Thoracic aorta (tissue), 2 donors: ENCODE data around the gene OR8U1. TPM values are rescaled to one million over a fixed set of nuclear protein-coding genes. Genes with fewer than 3 reads are reported as not detected.

Experiments
- ATAC-seq: fragments of 150-250 bp; one replicate; pipeline ENCODE4 v1.8.0; 2017; ENCODE audit warnings: low read depth; ENCODE audit not compliant: insufficient number of reproducible peaks, low FRiP score
- DNase-seq: peaks from one replicate; pipeline ENCODE4 v3.0.0-alpha.2; 2020; ENCODE audit warnings: low spot score
- H3K27ac ChIP-seq, 2 donors: fragments of 200-600 bp; sonication (generic); 1 replicate in 1 of 2; 2 replicates in 1 of 2; pipeline ENCODE4 v1.5.1; 2016; ENCODE audit warnings: mild to moderate bottlenecking in 2 of 2, moderate library complexity in 2 of 2
- H3K27me3 ChIP-seq: fragments of 200-600 bp; sonication (generic); replicated peaks from 2 replicates; pipeline ENCODE4 v1.6.0; 2016; ENCODE audit warnings: mild to moderate bottlenecking; ENCODE audit not compliant: insufficient read depth
- H3K36me3 ChIP-seq: fragments of 200-600 bp; sonication (generic); one replicate; pipeline ENCODE4 v1.5.1; 2016
- H3K4me1 ChIP-seq, 2 donors: fragments of 200-600 bp; sonication (generic); 1 replicate in 1 of 2; 2 replicates in 1 of 2; pipeline versions ENCODE4 v1.5.1 to v1.6.0; 2016; ENCODE audit warnings: low read depth in 2 of 2, mild to moderate bottlenecking in 1 of 2; ENCODE audit not compliant: control insufficient read depth in 1 of 2
- H3K4me3 ChIP-seq: fragments of 200-600 bp; sonication (generic); 2 replicates; pipeline ENCODE4 v1.5.1; 2016; ENCODE audit warnings: mild to moderate bottlenecking
- H3K9me3 ChIP-seq: fragments of 200-600 bp; sonication (generic); 2 replicates; pipeline ENCODE4 v1.5.1; 2016
- total RNA-seq, 2 donors: library from RNA; depleted of rRNA; stranded (reverse); fragments of >200 nt; gene quantifications; one replicate each; pipeline versions ENCODE4 v1.1.0 to v1.2.3, GENCODE V29; 2016
- TF ChIP-seq, protein P1 (sequence below): fragments of 200-600 bp; sonication (generic); IDR thresholded peaks from one replicate; pipeline ENCODE4 v1.5.1; 2019; ENCODE audit warnings: antibody characterized with exemption

OR8U1 gene
- not detected for total RNA-seq

GRCh38 chr11:56375324-56375723 lies at the start of gene OR8U1:
TSS of gene OR8U1 (plus strand) at chr11:56375624. CDS start at chr11:56375624, 0 bp downstream.
- H3K4me1 ChIP-seq: no peaks in the 10 kb centered on the region
- TF ChIP-seq, protein P1, sequence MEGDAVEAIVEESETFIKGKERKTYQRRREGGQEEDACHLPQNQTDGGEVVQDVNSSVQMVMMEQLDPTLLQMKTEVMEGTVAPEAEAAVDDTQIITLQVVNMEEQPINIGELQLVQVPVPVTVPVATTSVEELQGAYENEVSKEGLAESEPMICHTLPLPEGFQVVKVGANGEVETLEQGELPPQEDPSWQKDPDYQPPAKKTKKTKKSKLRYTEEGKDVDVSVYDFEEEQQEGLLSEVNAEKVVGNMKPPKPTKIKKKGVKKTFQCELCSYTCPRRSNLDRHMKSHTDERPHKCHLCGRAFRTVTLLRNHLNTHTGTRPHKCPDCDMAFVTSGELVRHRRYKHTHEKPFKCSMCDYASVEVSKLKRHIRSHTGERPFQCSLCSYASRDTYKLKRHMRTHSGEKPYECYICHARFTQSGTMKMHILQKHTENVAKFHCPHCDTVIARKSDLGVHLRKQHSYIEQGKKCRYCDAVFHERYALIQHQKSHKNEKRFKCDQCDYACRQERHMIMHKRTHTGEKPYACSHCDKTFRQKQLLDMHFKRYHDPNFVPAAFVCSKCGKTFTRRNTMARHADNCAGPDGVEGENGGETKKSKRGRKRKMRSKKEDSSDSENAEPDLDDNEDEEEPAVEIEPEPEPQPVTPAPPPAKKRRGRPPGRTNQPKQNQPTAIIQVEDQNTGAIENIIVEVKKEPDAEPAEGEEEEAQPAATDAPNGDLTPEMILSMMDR: no peak
- DNase-seq (no peak), ATAC-seq (no peak)
- H3K27ac ChIP-seq: no peak within 1 kb of the TSS
- no peaks in the 10 kb centered on the region for H3K9me3 ChIP-seq
- H3K36me3 ChIP-seq: no peaks in the 10 kb centered on the region
- no peak within 1 kb of the TSS for H3K4me3 ChIP-seq
- H3K27me3 ChIP-seq: no peaks in the 10 kb centered on the region

DNA sequence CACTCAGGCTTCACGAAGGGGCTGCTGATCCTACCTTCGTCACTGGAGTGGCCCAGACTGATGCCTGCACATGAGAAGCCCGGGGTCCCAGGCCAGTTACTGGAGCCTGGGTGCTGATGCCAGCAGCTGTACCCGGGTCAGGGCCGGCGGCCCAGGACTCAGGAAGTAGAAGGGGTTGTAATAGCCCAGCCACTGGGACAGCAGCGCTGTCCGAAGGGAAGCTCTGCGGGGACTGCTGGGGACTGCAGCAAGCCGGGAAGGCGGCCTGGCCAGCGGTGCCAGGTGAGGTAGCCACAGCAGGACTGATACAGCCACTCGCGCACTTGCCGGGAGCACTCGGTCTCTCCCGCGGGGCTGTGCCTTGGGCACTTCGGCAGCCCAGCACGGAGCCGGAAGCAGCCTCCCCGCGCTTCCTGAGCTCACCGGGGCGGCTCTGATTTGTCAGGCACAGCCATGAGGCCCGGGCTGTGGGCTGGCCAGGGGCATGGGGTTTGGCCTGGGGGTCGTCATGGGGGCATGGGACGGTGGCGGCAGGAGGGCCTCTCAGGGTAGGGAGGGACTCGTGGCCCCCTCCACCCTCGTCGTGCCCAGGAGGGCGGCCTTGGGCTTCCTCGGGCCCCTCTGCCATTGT lies 43.4 kb upstream of the OR8U1 start:
- no peaks in the 10 kb centered on the region for H3K36me3 ChIP-seq
- H3K4me1 ChIP-seq: no peaks in the 10 kb centered on the region
- H3K27me3 ChIP-seq: no peaks in the 10 kb centered on the region
- ATAC-seq (no peak), DNase-seq (no peak)
- no peaks in the 10 kb centered on the region for H3K9me3 ChIP-seq
- TF ChIP-seq, protein P1: no peak
- H3K4me3 ChIP-seq: no peak overlapping the region
- H3K27ac ChIP-seq: no peak overlapping the region

DNA sequence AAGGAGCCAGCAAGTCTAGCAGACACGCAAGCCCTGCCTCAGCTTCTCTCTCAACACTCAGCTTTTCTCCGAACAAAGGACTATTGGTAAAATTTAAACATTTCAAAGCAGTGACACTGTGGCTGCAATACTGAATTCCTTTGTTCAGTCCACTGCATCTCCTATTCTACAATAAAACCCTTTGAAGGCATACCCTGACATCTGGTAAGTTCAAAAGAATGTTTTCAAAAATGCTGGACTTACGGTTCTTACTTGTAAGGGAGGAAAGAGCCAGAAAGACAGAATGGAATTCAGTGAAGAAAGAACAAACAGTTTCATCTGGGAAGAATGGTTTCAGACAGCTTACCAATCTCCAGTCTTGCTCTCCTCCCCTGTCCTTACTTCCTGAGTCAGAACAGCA lies 42.3 kb upstream of the OR8U1 start:
- Histone ChIP-seq H3K36me3 (no peaks in the 10 kb centered on the region), H3K4me1 (no peaks in the 10 kb centered on the region), H3K9me3 (no peaks in the 10 kb centered on the region), H3K27ac (no peak overlapping the region), H3K4me3 (no peak overlapping the region), H3K27me3 (no peaks in the 10 kb centered on the region)
- no peak for DNase-seq
- no peak for ATAC-seq
- TF ChIP-seq, protein P1: no peak

GRCh38 chr11:56340289-56340688 lies 35.1 kb upstream of the OR8U1 start:
- ATAC-seq: no peak
- no peak for DNase-seq
- Histone ChIP-seq H3K27me3 (no peaks in the 10 kb centered on the region), H3K27ac (no peak overlapping the region), H3K4me1 (no peaks in the 10 kb centered on the region), H3K4me3 (no peak overlapping the region), H3K36me3 (no peaks in the 10 kb centered on the region), H3K9me3 (no peaks in the 10 kb centered on the region)
- TF ChIP-seq, protein P1: no peak

DNA sequence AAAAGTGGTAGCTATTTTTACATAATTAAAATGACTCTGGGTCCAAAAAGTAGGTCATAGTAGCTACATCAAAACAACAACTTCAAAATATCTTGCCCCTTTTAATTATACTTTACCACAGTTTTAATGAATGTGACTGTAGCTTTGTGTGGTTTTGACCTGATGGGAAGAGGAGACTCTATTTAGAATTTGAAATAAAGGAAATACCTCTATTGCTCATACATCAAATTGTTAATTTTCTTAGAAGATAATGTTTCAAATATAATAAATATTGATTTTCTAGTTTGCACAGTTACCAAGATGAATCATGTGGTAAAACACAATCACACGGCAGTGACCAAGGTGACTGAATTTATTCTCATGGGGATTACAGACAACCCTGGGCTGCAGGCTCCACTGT lies 29.7 kb upstream of the OR8U1 start, which contains the start of gene OR8K1:
TSS of gene OR8K1 (plus strand) at position 301 of the 400 bp plus-strand sequence. CDS start at position 301, 0 bp downstream.
- Histone ChIP-seq H3K36me3 (no peaks in the 10 kb centered on the region), H3K27ac (no peak within 1 kb of the TSS), H3K9me3 (no peaks in the 10 kb centered on the region), H3K27me3 (no peaks in the 10 kb centered on the region), H3K4me3 (no peak within 1 kb of the TSS), H3K4me1 (no peaks in the 10 kb centered on the region)
- TF ChIP-seq, protein P1: no peak
- ATAC-seq: no peak
- DNase-seq: no peak
